DMS53 treated with DMSO at 0.1 percent for 48 hours (cell line): Measurements from ENCODE around the gene EIF4H.
"Not testable (repeated sequence)": the region's sequence is repeated elsewhere in the genome, so short reads cannot be mapped to it uniquely, and the experiment has no call there.

Experiments used
- DNase-seq: peaks from one replicate; lab custom pipeline; 2025; ENCODE audit not compliant: unreplicated experiment; lab: John Stamatoyannopoulos, UW

EIF4H gene

DNA sequence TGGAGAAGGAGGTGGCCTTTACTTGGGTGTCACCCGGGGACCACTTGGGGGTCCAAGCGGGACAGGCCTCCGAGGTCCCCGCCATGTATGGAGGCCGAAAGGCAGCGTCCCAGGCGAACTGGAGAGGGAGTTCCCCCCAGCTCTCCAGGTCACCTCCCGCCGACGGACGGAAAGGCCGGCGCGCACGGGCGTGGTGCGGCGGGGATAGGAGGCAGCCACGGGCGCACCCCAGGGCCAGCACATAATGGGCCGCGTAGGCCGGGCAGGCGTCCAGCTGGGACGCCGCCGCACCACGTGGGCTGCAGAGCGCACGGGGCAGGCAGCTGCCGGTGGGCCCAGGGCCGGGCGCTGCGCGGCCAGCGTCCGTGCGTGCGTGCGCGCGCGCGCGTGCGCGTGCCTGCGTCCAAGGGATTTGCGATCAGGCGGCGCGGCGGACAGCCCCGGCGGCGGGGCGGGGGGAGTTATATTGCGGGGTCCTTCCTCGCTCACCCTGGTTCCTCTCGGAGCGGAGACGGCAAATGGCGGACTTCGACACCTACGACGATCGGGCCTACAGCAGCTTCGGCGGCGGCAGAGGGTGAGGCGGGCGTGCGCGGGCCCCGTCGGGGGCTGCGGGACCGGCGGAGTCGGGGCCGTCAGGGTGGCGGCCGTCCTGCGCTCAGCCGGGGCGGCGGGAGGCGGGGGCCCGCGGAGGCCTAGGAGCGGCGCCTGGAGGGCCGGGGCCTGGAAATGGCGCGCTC, at the start of gene EIF4H:
EIF4H (plus strand) TSS at position 491 of the 740 bp plus-strand sequence; CDS start at position 519, 28 bp downstream.
- peak; percentile 94 for DNase-seq

DNA sequence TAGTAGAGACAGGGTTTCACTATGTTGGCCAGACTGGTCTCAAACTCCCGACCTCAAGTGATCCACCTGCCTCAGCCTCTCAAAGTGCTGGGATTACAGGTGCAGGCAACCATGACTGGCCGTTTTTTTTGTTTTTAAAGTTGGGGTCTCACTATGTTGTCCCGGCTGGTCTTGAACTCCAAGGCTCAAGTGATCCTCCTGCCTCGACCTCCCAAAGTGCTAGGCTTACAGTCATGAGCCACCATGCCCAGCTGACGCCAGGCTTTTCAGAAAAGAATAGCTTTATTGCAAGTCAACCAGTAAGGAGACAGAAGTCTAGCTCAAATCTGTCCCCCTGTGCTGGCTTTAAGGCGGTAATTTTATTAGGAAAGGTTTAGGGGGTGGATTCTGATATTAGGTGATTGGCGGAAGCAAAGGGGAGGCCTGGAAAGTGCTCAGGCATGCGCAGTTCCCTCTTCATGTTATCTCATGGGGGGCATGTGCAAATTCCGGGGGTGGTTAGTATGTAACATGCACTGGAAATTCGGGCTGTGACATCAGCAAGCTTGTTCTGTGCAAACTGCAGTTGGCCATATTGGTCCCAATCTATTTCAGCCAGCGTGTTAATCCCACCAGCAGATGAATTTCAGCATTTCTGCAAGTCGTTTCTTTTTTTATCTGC, 47.8 kb upstream of the EIF4H start:
- DNase-seq: no peak

DNA sequence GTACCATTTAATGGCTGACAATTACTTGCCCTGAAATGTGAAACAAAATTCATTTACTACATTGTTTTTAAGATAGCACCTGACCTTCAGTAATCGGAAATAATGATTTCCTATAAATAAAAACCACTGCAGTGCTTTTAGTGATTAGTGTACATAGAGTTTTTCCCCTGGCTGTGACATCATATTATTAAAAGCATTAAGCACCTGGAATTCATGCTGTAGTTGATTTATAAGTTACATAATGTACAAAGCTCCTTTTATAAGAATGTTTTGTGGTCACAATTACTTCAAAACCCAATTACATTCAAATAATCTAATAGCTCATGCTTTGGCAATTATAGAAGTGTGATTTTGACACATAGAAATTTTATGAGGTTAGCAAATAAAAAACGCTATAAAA, 44.3 kb upstream of the EIF4H start:
- DNase-seq: no peak

DNA sequence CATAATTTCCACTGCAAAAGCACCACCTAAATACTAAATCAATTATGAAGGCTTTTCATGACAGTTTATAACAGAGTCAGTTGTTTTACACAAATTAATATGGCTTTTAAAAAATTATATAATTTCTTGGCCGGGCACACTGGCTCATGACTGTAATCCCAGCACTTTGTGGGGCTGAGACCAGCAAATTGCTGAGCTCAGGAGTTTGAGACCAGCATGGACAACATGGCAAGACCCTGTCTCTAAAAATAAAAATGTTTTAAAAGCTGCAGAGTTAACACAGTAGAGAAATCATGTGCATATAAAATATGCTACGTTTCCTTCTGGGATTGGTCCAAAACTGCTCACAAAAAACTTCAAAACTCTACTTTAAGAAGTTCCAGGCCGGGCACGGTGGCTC, 43.6 kb upstream of the EIF4H start:
- DNase-seq: no peak

GRCh38 chr7:74134117-74134620, 40.0 kb upstream of the EIF4H start:
- DNase-seq: no peak

- no peak for DNase-seq
Observed at GRCh38 chr7:74138334-74138867, 35.8 kb upstream of the EIF4H start.

DNA sequence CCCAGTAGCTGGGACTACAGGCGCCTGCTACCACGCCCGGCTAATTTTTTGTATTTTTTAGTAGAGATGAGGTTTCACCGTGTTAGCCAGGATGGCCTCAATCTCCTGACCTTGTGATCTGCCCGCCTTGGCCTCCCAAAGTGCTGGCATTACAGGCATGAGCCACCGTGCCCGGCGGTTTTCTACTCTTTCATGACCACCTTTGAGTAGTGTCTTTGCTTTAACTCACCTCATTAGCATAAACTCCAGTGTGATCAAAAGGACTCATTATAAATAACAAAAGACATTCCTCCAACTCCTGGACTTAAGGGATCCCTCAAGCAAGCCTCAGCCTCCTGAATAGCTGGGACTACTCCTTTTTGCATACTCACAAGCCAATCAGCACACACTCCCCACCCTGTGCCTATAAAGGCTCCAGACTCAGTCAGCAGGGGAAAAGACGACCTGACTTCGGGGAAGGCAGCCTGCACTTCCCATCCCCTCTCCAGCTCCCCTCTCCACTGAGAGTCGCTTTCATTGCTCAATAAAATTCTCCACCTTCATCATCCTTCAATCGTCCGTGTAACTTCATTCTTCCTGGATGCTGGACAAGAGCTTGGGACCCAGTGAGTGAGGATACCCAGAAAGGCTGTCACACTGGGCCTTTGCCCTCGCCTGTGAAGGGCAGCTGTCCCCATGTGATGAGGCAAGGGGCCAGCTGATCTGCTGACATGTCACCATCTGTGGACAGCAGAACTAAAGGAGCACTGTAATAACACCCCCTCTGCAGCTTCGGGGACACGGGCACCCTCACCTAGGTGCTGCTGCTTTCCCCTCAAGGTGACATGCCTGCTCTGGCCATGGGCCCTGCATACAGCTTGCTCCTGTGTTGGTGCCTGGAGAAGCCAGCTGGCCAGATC, 35.0 kb upstream of the EIF4H start:
- DNase-seq: no peak

- peak; percentile 3 for DNase-seq
Observed at GRCh38 chr7:74141705-74142104, 32.5 kb upstream of the EIF4H start.

DNA sequence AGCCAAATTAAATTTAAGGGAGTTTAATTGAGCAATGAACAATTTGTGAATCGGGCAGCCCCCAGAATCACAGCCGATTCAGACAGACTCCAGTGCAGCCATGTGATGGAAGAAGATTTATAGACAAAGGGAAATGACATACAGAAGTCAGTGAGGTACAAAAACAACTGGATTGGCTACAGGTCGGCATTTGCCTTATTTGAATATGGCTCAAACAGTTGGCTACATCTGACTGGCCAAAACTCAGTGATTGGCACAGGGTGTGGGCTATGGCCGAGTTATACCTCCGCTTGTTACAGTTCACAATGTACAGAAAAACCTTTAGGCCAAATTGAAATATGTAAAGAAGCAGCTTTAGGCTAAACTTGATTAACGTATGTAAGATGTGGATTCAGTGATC, 30.8 kb upstream of the EIF4H start:
- no peak for DNase-seq

GRCh38 chr7:74148491-74148890, 25.7 kb upstream of the EIF4H start:
- DNase-seq: no peak

DNA sequence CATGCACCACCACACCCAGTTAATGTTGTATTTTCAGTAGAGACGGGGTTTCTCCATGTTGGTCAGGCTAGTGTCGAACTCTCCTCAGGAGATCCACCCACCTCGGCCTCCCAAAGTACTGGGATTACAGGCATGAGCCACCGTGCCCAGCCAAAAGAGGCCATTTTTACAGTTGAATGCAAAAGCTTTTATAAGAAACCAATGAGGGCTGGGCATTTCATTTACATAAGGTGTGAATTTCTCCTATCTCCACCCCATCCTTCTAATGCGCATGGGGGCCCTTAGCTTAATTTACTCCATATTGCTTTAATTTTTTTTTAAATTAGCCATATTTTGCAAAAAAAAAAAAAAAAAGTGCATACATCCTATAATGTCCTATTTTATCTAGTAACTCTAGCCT, 25.1 kb upstream of the EIF4H start:
- DNase-seq: no peak

GRCh38 chr7:74149603-74150002, 24.6 kb upstream of the EIF4H start:
- no peak for DNase-seq

DNA sequence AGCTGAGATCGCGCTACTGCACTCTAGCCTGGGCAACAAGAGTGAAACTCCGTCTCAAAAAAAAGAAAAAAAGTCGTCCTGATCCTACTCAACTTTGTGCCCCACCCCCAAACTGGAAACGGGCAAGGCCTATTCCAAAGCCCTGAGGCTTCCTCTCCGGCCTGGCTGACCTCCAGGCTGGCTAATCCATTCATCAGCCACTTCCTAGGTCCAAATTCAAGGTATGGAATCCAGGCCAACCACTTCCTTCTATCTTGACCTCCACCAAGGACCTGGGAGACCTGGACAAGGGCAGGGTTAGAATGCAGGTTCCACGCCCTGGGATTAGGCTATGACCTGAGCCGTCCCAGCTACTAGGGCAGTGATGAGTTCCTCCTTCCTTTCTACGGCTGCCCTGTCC, 20.4 kb upstream of the EIF4H start:
- no peak for DNase-seq

DNA sequence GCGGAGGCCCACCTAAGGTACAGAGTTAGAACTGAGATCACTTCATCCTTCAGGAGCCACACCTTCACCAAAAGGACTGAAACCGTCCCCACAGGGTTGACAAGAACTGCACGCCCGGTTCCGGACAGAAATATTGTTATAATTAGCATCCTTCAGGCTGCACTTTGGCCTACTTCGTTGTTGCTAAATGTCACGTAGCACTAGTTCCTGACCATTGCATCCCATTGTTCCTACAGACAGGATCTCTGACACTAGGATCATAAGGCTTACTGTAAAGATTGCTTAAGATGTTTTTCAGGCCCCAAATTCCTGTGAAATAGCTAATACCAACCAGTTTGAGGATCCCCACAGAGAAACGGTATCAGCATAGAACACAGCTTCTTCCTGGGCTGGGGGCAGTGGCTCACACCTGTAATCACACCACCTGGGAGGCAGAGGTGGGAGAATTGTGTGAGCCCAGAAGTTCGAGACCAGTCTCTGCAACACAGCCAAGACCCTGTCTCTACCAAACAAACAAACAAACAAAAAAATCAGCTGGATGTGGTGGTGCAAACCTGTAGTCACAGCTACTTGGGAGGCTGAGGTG, 18.3 kb upstream of the EIF4H start:
- no peak for DNase-seq

DNA sequence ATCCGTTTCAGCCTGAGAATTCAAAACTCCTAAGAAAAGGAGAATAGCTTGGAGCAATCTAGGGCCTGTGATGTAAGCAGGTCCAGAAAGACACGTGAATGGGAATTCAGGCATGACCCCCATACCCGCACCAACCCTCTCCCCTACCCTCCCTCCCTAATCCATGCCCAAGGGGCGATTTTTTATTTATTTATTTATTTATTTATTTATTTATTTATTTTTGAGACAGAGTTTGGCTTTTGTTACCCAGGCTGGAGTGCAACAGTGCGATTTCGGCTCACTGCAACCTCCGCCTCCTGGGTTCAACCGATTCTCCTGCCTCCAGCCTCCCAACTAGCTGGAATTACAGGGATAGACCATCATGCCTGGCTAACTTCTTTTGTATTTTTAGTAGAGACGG, 16.6 kb upstream of the EIF4H start:
- DNase-seq: no peak

GRCh38 chr7:74164985-74165456, 9.1 kb upstream of the EIF4H start:
- no peak for DNase-seq

DNA sequence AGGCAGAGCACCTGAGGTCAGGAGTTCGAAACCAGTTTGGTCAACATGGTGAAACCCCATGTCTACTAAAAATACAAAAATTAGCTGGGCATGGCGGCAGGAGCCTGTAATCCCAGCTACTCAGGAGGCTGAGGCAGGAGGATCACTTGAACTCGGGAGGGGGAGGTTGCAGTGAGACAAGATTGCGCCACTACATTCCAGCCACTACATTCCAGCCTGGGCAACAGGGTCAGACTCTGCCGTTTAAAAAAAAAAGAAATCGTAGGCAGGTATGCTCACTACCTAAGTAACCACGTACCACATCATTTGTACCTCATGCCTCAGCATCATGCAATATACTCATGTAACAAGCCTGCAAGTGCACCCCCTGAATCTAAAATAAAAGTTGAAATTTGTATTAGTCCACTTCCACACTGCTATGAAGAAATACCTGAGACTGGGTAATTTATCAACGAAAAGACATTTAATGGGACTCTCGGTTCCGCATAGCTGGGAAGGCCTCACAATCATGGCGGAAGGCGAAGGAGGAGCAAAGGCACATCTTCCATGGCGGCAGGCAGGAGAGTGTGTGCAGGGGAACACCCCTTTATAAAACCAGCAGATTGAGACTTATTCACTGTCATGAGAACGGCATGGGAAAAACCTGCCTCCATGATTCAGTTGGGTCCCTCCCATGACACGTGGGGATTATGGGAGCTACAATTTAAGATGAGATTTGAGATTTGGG, 8.1 kb upstream of the EIF4H start:
- DNase-seq: no peak

DNA sequence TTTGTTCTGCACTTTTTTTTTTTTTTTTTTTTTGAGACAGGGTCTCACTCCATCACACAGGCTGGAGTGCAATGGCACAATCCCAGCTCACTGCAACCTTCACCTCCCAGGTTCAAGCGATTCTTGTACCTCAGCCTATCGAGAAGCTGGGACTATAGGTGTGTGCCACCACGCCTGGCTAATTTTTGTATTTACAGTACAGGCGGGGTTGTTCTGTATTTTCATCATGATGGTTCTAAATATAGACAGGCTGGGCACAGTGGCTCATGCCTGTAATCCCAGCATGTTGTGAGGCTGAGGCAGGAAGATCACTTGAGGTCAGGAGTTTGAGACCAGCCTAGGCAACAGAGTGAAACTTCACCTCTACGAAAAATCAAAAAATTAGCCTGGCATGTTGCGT, 6.8 kb upstream of the EIF4H start:
- not testable (repeated sequence) for DNase-seq

- DNase-seq: peak; percentile 65
Observed at GRCh38 chr7:74173074-74173473, 1.1 kb upstream of the EIF4H start.

DNA sequence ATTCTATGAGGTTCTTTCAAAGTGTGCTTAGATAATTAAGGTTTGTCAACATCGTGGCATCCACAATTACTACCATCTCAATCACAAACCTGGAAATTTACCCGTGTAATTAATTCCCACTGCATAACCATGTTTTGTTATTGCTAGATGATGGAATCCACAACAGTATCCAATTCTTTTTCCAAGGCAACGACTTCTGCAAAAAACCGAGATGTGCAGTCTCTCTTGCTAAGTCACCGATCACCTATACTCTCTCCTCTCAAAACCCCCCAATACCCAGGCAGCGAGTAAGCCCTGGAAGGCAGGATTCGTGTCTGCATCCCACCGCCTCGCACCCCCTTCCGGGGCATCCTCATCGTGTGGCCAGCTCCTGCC, 678 bp upstream of the EIF4H start:
- peak; percentile 65 for DNase-seq
